HL-60 (cell line): ENCODE results near the gene FBXO42.

ENCODE experiments used
- DNase-seq, 2 experiments: peaks; one replicate each; pipeline ENCODE4 v3.0.0-alpha.2; 2010 to 2020; ENCODE audit warnings: low read depth in 1 of 2, low spot score in 1 of 2
- H3K27ac ChIP-seq: fragments of 250-450 bp; sonication (Bioruptor Pico); replicated peaks from 2 replicates; pipeline ENCODE4 v1.5.1; 2020; ENCODE audit warnings: mild to moderate bottlenecking, moderate library complexity
- H3K27me3 ChIP-seq: fragments of 250-450 bp; sonication (Bioruptor Pico); 2 replicates; pipeline ENCODE4 v1.5.1; 2021; ENCODE audit warnings: mild to moderate bottlenecking, moderate library complexity; ENCODE audit not compliant: insufficient read depth, poor library complexity, severe bottlenecking
- H3K4me3 ChIP-seq: replicated peaks from 2 replicates; pipeline ENCODE4 v1.5.1; 2011; ENCODE audit warnings: mild to moderate bottlenecking, control low read depth, low read length; ENCODE audit not compliant: insufficient read depth
- GABPA ChIP-seq: IDR thresholded peaks from 2 replicates; pipeline ENCODE4 v1.6.1; 2012; ENCODE audit warnings: low read depth
- POLR2AphosphoS5 ChIP-seq: IDR thresholded peaks from 2 replicates; pipeline ENCODE4 v1.6.1; 2012; ENCODE audit warnings: low read depth
- REST ChIP-seq: IDR thresholded peaks from 2 replicates; pipeline ENCODE4 v1.6.1; 2012; ENCODE audit warnings: low read depth; ENCODE audit not compliant: insufficient replicate concordance
- SPI1 ChIP-seq: IDR thresholded peaks from 2 replicates; pipeline ENCODE4 v1.6.1; 2012; ENCODE audit warnings: low read depth, mild to moderate bottlenecking, borderline replicate concordance
- TF ChIP-seq, protein P1 (sequence below): IDR thresholded peaks from one replicate; pipeline ENCODE4 v1.5.1; 2011; ENCODE audit warnings: low read length, control low read depth, inconsistent platforms; ENCODE audit not compliant: insufficient read depth

The FBXO42 gene

DNA sequence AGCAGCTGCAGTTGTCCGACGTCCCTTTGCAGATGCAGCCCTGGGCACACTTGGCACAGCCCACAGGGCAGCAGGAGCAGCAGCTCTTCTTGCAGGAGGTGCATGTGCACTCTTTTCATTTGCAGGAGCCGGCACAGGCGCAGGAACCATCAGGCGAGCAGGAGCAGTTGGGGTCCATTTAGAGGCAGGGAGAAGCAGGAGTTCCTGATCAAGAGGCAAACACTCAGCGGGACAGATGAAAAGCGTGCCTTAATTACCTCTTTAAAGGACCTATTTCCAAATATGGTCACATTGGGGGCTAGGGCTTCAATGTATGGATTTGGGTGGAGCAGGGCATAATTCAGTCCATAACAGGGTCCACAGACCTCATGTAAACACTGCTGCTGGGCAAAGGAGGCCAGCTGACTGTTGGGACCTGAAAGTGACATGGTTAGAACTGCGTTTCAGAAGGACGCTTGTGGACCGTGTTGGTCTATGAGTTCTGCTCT, 111.0 kb downstream of the FBXO42 start:
- Histone ChIP-seq H3K27ac (no peak overlapping the region), H3K4me3 (no peak overlapping the region), H3K27me3 (no peaks in the 10 kb centered on the region)
- no peak for TF ChIP-seq GABPA
- TF ChIP-seq POLR2AphosphoS5 = no peak
- TF ChIP-seq SPI1 = no peak
- no peak for TF ChIP-seq REST
- TF ChIP-seq, protein P1, sequence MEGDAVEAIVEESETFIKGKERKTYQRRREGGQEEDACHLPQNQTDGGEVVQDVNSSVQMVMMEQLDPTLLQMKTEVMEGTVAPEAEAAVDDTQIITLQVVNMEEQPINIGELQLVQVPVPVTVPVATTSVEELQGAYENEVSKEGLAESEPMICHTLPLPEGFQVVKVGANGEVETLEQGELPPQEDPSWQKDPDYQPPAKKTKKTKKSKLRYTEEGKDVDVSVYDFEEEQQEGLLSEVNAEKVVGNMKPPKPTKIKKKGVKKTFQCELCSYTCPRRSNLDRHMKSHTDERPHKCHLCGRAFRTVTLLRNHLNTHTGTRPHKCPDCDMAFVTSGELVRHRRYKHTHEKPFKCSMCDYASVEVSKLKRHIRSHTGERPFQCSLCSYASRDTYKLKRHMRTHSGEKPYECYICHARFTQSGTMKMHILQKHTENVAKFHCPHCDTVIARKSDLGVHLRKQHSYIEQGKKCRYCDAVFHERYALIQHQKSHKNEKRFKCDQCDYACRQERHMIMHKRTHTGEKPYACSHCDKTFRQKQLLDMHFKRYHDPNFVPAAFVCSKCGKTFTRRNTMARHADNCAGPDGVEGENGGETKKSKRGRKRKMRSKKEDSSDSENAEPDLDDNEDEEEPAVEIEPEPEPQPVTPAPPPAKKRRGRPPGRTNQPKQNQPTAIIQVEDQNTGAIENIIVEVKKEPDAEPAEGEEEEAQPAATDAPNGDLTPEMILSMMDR = no peak
- no peak for DNase-seq

GRCh38 chr1:16239972-16240491, 112.2 kb downstream of the FBXO42 start:
- H3K27ac ChIP-seq = no peak overlapping the region
- no peak overlapping the region for H3K4me3 ChIP-seq
- no peaks in the 10 kb centered on the region for H3K27me3 ChIP-seq
- TF ChIP-seq POLR2AphosphoS5 (no peak), SPI1 (no peak), GABPA (no peak), REST (no peak)
- TF ChIP-seq, protein P1 = no peak
- no peak for DNase-seq

- no peak for DNase-seq
- no peaks in the 10 kb centered on the region for H3K27me3 ChIP-seq
- peak overlapping the region; percentile 58 for H3K27ac ChIP-seq
- H3K4me3 ChIP-seq = peak overlapping the region; percentile 68
- TF ChIP-seq GABPA (no peak), POLR2AphosphoS5 (no peak), REST (no peak), SPI1 (no peak)
- TF ChIP-seq, protein P1 = no peak
These were observed 114.9 kb downstream of the FBXO42 start for GRCh38 chr1:16237343-16237830.
